ENCODE results near the gene CRTAC1.

The CRTAC1 gene

DNA sequence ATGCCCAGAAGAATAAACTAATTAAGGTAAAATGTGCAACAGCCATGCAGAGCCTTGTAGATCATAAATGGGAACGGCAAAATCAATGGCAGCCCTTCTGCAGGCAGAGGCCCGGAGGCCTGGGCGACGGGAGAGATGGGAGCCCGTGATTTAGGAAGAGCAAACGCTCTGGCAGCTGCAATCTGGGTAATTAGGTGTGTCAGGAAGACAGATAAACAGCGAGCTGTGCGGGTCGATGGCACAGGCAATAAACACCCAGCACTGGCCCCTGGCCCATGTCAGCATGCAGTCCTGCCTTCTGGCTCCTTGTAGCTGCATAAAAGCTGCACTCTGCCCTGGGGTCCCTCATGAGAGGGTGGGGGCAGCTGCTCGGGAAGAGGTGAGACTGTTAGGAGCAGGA, 102.8 kb downstream of the CRTAC1 start:
- no peak for DNase-seq (ENCODE audit: low read depth, low spot score)

DNA sequence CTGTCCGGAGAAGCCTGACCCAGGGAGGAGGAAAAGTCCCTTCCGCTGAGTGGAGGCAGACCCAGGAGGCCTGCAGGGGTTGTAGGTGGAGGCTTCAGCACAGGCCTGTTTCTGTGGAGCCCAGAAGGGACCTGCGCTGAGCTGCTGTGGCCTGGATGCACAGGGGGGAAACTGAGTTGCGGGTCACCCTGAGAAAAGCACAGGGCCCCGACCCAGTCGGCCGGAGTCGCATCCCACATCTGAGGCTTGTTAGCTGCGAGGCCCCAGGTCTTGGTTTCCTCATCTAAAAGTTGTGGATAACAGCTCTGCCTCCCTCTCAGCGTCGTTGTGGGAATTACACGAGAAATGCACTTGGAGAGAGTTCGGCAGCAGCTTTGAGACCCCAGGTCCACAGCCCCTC, 104.4 kb downstream of the CRTAC1 start:
- no peak for DNase-seq (ENCODE audit: low read depth, low spot score)
- no peak overlapping the region for H3K27ac ChIP-seq

More for the DNA sequence above, 102.8 kb downstream of the CRTAC1 start:
- H3K27ac ChIP-seq = no peak overlapping the region

DNA sequence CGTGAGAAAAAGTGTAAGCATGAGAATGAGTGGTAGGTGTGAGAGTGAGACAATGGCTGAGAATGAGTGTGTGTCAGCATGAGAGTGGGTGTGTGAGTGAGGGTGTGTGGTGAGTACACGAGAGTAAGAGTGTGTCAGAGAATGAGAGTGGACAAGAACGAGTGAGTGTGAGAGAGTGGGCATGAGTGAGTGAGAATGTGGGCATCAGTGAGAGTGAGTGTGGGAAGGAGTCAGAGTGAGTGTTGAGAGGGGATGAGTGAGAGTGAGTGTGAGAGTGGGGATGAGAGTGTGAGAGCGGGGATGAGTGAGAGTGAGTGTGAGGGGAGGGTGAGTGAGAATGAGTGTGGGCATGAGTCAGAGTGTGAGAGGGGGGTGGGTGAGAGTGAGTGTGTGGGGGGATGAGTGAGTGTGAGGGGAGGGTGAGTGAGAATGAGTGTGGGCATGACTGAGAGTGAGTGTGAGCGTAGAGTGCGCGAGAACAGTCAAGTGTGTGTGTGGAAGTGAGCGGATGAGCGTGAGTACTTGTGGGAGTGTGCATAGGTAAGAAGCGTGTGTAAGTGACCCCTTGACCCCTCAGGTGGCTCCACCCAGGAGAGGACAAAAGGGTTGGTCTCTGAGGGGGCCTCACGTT, 105.0 kb downstream of the CRTAC1 start:
- no peak overlapping the region for H3K27ac ChIP-seq
- DNase-seq (ENCODE audit: low read depth, low spot score) = no peak

DNA sequence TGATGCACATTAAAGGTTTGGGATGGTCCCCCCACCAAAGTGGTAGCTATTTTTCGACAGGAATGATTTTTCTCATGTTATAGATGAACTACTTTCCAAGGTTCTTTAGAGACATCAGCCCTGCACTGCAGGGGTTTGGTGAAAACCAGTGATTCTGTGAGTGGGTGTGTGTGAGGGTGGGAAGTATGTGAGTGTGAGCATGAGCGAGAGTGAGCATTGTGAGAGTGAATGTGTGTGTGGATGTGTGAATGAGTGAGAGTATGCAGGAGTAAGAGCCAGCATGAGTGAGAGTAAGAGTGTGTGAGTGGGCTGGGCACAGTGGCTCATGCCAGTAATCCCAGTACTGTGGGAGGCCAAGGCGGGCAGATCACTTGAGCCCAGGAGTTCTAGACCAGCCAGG, 105.7 kb downstream of the CRTAC1 start:
- no peak overlapping the region for H3K27ac ChIP-seq
- DNase-seq (ENCODE audit: low read depth, low spot score) = no peak

DNA sequence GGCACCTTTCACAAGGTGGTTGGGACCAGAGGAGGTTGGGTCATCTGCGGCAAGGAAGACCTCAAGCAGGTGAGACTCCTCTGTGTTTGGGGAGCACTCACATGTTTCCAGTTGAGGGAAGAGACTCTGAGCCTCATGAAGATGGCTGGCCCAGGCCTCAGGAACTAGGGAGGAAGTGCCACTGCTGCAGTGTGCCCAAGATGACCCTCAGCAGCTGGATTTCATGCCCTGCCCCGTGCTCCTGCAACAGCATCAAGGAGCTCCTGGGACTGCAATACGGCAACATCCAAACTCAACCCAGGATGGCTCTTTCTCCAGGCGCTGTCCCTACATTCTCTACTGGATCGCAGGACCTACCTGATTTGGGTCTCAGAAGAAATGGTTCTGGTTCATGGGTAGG, 106.9 kb downstream of the CRTAC1 start:
- no peak for DNase-seq (ENCODE audit: low read depth, low spot score)
- no peak overlapping the region for H3K27ac ChIP-seq

DNA sequence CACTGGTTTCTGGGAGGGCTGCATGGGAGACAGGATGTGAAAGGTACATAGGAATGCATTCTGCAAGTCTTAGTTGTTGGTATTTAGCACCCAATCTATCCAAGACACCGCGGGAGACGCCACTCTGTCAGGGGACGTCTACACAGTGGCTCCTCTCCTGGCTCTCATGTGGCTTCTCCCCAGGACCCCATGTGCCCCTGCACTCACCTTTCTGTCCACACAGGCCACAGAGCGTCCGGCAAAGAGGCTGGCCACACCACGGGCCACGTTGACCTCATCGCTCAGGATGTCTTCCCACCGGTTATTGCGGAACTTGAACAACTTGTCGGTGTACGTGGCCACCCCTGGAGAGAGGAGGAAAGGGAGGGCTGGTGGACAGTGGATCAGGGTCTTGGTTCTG, 107.4 kb downstream of the CRTAC1 start:
- no peak overlapping the region for H3K27ac ChIP-seq
- no peak for DNase-seq (ENCODE audit: low read depth, low spot score)

DNA sequence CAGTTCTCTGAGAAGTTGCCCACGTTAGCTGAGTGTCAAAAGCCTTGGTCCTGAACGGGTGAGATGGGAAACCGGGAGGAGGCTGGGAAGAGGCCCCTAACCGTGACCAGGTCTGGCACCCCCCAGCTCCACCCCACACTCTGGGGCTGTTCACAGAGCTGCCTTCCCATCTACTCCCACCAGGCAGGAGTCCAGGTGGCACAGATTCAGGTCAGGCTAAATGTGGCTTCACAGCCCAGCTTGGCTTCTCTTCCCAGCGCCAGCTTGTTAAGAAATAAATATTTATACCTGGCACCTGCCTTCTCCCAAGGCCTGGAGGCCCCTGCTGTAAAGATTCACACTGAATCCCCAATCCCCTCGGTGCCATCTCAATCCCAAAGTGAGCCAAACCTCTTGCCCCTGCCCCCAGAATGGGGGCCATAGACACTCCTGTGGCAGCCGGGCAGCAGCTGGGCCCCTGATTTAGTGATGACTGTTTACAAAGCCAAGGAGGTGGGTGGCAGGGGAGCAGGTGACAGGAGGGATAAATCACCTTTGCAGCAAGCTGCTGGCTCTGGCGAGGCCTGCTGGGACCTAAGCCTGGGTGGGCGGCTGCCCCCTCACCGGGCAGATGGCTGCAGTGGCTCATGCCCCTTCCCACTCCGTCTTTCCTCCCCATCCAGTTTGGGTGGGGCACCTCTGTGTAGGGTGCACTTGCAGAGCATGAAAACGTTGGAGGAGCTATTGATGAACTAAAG, 108.2 kb downstream of the CRTAC1 start:
- DNase-seq (ENCODE audit: low read depth, low spot score) = no peak
- no peak overlapping the region for H3K27ac ChIP-seq

DNA sequence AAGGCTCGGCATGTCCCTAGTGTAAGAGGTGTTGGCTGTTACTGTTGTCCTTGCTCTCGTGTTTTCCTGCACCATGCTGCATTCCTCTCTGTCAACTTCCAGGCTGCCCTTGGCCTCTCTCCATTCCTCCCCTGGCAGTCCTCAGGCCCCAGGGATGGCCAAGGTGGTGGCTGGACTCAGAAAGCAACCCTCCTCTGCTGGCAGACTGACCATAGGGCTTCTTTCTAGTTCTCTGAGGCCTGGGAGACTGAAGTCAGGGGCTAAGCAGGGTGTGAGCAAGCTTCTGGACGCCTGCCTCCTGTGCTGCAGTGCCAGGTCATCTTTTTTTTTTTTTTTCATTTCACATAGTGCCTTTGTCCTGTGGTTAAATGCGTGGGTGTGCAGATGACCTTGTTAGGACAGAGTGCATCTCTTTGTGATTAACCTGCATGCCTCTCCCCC, 108.8 kb downstream of the CRTAC1 start:
- no peak for DNase-seq (ENCODE audit: low read depth, low spot score)
- no peak overlapping the region for H3K27ac ChIP-seq

DNA sequence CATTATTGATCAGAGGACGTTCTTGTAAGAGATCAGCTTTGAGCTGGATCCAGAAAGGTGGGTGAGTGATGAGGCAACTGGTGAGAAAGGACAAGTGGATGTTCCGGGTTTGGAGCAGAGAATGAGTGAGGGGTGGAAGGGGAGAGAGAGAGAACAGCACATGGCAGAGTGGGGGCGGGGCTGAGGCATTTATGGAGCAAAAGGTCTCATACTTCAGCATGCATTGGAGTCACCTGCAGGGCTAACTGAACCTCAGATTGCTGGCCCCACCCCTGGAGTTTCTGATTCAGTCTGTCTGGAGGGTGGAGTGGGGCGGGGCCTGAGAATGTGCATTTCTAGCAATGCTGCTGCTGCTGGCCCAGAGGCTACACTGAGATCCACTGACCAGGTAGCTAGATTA, 109.6 kb downstream of the CRTAC1 start:
- H3K27ac ChIP-seq = no peak overlapping the region
- DNase-seq (ENCODE audit: low read depth, low spot score) = no peak

DNA sequence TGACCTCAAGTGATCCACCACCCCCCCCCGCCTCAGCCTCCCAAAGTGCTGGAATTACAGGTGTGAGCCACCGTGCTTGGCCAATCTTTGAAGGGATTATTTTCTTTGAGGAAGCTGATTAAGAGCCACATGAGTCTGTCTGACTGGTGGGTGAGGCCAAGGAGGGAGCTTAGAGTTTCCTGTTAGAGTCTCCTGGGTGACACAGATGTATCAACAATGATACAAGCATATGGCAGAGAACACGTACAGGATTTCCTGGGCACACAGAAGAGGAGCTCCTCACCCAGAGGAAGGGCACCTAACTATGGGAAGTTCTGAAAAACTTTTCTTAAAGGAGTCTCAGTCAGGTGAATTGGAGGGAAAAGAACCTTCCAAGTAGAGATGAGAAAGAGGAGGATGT, 111.4 kb downstream of the CRTAC1 start:
- no peak for DNase-seq (ENCODE audit: low read depth, low spot score)
- H3K27ac ChIP-seq = no peak overlapping the region

DNA sequence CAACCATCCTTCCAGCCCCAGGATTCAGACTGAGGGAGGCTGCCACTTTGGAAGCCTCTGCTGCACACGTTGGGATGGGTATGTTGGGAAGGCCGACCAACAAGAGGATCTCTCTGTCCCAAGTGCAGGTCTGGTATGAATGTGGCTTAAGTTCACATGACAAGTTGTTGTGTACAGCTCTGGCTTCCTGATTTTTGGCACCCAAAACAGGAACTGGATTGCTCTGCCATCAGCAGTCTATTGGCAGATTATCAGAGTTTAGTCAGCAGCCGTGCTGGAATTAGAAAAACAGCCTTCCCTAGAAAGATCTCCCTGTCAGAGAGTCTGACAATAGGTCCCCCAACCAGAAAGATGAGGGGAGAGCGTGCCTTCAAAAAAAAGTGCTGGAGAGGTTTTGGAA, 113.8 kb downstream of the CRTAC1 start:
- no peak for DNase-seq (ENCODE audit: low read depth, low spot score)
- H3K27ac ChIP-seq = no peak overlapping the region

DNA sequence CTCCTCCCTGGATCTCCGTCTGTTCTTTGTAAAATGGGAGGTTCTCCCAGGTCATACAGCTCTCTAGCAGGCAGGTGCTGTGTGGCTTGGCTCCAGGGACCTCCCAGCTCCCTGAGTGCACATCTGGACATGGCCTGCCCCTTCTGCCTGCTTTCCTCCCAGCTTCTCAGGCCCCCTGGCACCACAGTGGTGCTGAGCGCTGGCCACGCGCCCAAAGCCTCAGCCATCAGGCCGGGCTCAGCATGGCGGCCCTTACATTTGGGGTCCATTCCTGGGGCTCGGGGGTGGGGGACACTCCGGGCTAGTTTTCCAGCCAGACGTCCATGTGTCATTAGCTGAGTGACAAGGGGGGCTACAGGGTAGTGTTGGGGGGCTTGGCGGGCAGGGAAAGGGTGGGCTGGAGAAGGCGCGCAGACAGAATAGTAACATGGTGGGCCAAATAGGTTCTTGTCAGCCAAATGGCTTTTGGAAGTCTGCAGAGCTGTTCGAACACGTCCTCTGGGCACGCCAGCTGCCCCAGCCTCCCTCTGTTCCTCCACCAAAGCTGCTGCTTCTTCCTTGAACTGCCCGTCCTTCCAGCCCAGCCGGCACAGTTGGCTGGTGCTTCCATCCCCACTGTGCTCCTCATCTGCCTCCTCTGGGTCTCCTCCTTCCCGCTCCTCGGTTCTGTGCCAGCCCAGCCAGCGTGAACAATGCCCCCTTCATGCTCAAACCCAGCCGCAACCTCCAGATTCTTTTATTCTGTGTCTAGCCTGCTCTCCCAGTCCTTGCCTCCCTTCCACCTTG, 114.9 kb downstream of the CRTAC1 start:
- no peak for DNase-seq (ENCODE audit: low read depth, low spot score)
- H3K27ac ChIP-seq = no peak overlapping the region

DNA sequence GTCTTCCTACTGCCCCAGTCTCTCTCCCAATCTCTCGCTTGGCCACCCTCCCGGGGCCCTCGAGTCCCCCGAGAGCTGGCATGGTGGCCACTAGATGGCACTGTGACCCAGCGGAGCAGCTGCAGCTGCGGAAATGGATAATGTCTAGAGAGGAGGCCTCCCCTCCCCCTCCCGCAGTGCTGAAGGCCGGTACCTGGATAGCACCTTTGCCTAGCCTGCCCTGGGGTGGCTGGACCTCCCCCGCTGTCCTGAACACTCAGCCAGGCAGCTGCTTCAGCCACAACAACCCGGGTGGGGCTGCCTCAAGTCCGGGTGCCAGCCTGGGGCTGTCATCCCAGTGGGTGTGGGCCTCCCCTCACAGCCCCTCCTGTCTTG, 115.6 kb downstream of the CRTAC1 start:
- H3K27ac ChIP-seq = no peak overlapping the region
- no peak for DNase-seq (ENCODE audit: low read depth, low spot score)

DNA sequence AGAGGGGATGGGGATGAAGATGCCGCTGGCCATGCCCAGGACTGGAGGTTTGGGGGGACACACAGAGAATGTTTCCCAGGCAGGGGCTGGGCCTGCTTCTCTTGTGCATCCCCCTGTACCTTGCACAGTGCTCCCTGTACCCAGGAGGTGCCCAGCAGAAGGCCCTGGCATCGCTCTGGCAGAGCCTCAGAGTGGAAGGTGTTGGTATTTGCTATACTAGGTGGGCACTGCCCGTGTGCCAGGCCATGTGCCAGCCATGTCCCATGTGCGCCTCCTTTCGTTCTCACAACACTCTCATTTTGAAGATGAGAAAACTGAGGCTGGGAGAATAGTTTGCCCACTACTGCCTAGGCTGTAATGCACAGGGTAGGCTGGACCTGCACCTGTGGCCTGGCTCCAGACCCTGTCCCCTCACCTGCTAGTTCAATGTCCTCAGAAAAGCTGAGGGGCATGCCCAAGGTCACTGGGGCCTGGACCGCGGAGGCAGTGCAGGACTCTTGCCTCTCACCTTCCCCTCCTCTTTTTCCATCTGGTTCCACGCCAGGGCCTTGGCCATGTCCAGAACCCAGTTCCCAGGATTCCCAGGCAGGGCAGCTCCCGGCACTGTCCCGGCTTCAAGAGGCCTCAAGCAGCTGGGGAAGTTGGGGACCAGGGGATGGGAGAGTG, 116.1 kb downstream of the CRTAC1 start:
- DNase-seq (ENCODE audit: low read depth, low spot score) = no peak
- no peak overlapping the region for H3K27ac ChIP-seq

DNA sequence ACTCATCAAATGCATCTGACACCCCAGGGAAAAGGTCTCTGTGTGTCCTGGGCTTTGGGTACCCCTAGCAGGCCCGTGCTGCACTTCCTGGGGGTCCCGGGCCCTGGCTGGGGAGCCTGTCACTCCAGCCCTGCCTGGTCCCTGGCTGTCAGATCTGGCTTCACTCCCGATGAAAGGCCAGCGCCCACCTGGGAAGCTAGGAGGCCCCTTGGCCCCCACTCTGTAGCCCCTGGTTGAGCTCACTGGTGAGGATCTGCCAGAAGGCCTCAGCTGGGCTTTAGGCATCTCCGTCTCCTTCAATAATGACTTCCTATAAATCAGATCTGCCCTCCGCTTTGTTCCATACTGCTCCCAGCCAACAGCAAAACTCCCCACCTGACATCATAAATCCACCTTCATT, 116.8 kb downstream of the CRTAC1 start:
- no peak for DNase-seq (ENCODE audit: low read depth, low spot score)

DNA sequence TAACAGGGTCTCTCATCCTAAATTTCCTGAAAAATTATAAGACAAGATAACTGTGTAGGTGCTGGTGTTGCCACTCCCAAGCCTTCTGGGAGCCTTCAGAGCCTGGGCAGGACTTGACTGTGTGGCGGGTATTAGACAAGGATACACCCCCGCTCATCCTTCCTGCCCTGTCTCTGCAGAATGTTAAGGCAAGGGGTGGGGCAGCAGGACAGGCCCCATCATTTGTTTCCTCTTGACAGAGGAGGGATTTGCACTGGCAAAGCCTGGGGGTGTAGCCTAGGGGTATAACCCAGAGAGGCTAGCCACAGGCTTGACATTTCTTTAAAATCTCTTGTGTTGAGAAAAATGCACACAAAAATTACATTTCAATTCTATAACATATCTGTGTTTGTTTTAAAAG, 117.2 kb downstream of the CRTAC1 start:
- DNase-seq (ENCODE audit: low read depth, low spot score) = no peak
- no peak overlapping the region for H3K27ac ChIP-seq

More for the DNA sequence above, 116.8 kb downstream of the CRTAC1 start:
- H3K27ac ChIP-seq = no peak overlapping the region

DNA sequence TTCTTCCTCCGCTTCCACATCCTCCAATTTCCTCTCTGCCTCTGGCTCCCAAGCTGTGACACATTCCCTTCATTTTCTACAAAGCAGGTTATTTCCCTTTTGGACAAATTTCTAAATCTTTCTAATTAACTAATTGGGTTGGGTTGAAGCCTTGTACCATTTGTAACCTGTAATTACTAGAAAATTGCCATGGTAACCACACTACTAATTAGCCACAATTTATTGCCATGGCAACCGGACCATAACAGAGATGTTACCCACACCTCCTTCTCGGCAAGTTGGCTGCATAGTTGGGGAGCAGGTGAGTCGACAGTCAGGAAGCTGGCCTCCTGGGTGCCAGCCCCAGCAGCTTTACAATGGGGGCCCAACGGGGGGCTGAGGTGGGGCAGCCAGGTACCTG, 119.2 kb downstream of the CRTAC1 start:
- no peak for DNase-seq (ENCODE audit: low read depth, low spot score)
- H3K27ac ChIP-seq = no peak overlapping the region

DNA sequence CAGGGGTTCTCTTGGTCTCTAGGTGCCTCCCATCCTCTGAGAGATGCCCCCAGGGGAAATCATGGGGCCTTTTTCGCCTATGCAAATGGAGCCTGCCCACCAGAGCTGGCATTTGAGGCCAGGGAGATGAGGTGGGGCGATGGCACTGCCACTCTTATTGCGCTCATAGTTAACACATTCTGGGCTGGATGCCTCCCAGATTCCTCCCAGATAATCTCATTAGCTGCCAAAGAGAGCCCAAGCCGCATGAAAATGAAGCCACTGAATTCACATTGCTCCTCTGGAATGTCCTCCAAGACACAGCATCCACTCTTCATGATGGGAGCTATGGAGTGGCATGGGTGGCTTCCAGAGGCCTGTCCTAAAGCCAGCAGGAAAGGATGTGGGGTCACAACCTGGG, 119.8 kb downstream of the CRTAC1 start:
- DNase-seq (ENCODE audit: low read depth, low spot score) = no peak
- no peak overlapping the region for H3K27ac ChIP-seq

DNA sequence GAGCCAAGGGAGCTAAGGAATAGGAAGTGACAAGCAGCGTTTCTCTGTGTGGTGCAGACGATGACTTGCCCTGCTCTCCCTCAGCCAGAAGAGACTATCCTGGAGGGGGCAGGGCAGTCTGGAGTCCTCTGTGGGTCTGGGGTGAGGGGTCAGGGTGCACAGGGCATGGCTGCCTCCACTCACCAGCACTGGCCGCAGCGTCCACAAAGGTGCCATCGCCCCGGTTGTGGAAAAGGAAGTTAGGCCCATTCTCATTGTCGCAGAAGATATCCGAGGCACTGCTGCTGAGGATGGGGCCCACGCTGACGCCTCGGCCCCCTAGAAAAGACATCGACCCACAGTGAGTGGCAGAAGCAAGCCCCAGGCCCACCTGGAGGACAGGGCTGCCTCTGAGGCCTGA, 122.6 kb downstream of the CRTAC1 start:
- no peak for DNase-seq (ENCODE audit: low read depth, low spot score)
- H3K27ac ChIP-seq = no peak overlapping the region

DNA sequence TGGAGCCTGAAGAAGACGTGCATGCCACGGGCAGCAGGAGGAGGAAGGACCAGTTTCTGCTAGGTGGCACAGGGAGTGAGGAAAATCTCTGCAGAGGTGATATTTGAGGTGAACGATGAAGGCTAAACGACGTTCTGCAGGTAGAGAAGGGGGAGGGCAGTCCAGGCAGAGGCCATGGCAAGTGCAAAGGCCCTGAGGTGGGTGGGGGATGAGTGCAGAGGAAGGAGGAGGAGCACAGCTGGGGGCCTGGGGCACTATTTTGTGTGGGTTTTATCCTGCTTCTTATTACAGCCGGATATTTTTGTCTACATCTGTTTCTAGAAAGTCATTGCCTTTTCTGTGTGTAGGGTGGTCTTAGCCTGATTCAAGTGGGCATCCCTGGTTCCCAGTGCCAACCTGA, 123.2 kb downstream of the CRTAC1 start:
- H3K27ac ChIP-seq = no peak overlapping the region
- no peak for DNase-seq (ENCODE audit: low read depth, low spot score)

DNA sequence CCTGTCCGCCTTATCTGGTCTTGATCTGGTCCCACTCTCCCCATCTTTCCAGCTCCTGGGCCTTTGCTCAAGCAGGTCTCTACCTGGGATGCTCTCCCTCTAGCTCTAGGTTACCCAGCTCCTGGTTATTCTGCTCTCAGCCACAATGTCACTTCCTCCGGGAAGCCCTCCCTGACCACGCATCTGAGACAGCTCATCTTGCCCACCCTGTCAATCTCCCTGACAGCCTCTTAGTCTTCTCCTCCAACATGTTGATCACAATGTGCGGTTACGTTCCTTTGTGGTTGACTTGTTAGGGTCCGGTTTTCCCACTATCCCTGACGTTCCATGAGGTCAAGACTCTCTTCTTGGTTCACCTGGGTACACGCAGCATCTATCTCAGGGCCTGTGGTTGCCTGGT, 125.1 kb downstream of the CRTAC1 start:
- no peak overlapping the region for H3K27ac ChIP-seq
- no peak for DNase-seq (ENCODE audit: low read depth, low spot score)
